IPS-NIHi11 (cell line): Measurements from ENCODE around the gene LMTK2.

ENCODE experiments used
- DNase-seq: peaks from one replicate; pipeline ENCODE4 v3.0.0; 2012; ENCODE audit warnings: mixed read lengths, low spot score

LMTK2 gene

DNA sequence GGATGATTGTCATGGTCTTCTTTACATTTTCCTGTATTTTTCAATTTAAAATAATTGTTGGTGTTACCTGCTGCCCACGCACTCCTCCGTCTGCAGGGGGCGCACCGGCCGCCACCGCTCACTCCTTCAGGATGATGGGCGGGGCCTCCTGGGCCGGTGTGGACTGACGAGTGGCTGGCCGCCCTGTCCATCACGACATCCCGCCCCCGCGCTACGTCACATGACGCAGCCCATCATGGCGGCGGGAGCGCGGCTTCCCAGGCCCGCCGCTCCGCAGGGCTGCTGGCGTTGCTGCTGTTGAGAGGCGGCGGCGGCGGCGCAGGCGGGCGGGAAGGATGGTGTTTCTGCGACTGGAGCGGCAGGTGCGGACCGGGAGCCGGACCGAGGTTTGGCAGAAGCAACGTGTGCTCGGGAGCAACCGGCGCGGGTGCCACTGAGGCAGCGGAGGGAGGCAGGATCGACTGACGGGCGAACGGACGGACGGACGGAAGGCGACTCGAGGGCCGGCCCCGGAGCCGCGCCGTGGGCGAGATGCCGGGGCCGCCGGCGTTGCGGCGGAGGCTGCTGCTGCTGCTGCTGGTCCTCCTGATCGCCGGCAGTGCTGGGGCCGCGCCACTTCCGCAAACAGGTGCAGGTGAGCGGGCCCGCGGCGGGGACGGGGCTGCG is at the start of gene LMTK2:
LMTK2 (plus strand) TSS at position 216 of the 666 bp plus-strand sequence; CDS start at position 532, 316 bp downstream.
- peak; percentile 99 for DNase-seq

DNA sequence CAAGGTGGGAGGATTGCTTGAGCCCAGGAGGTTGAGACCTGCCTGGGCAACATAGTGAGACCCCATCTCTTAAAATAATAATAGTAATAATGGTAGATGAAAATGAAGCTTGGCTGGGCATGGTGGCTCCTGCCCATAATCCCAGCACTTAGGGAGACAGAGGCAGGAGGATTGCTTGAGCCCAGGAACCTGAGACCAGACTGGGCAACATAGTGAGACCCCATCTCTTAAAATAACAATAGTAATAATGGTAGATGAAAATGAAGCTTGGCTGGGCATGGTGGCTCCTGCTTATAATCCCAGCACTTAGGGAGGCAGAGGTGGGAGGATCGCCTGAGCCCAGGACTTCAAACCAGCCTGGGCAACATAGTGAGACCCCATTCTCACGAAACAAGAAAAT is 49.5 kb upstream of the LMTK2 start:
- DNase-seq, result no peak

DNA sequence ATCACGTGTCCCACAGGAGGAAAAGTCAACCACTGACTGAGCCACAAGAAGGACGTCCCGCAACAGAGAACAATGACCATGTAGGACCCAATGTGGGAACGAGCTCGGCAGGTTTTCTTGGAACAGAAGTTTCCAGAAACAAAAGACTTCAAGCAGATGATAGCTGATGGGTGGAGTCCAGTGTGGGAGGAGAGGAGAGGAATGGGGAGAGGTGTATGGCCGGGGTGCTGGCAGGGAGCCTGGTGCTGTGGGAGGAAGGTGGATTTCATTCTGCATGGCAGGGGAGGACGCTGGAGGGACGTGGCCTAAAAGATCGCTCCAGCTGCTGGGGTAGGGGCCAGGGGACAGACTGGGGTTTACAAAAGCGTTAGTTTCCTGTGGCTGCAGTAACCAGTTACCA is 48.5 kb upstream of the LMTK2 start:
- no peak for DNase-seq

DNA sequence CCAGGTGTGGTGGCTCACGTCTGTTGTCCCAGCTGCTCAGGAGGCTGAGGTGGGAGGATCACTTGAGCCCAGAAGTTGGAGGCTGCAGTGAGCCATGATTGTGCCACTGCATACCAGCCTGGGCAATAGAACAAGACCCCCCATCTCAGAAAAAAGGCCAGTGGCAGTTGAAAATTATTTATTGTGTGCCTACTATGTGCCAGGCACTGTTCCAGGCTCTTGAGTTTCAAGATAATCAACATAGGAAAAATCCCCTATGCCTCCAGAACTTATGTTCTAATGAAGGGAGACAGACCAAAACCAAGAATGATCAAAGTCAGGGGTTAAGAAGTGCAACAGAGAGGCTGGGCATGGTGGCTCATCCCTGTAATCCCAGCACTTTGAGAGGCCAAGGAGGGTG is 42.4 kb upstream of the LMTK2 start:
- no peak for DNase-seq

DNA sequence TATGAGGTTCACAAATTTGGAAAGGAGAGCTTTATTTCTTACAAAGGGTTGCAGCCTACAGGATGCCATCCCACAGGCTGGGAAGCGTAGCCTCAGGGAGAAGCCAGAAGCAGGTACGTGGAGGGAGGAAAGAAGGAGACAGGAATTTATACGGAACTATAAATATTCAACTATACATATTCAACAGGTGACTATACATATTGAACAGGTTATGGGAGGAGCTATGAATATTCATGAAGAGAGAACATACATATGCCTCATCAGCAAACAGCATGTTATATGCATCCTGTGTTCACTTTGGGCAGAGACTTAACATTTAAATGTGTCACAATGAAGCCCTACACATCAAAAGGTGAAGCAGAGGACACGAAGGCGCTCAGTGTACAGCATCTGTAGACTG is 40.5 kb upstream of the LMTK2 start:
- DNase-seq, result no peak

GRCh38 chr7:98066934-98067507 is 39.6 kb upstream of the LMTK2 start:
- DNase-seq, result no peak

- no peak for DNase-seq
Measured at GRCh38 chr7:98073047-98073446, 33.6 kb upstream of the LMTK2 start.

- DNase-seq, result no peak
Measured at GRCh38 chr7:98075801-98076200, 30.9 kb upstream of the LMTK2 start.

DNA sequence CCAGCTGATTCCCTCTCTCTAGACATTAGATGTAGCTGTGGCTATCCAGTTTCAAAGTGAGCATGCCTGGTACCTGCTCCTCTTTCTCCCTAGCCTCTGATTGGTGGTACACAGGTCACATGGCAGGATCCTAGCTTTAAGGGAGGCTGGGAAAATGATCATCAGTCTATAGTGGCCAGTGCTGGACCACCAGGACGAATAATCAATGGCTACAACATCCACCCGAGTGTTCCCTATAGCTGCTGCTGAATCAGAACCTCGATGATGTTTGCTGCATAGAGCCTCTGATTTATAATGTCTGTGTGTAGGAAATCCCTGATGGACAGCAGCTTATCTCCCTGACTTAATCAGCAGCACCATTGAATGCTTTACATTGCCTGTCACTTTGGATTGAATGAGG is 28.9 kb upstream of the LMTK2 start:
- no peak for DNase-seq

- no peak for DNase-seq
Measured at GRCh38 chr7:98078197-98078870, 28.3 kb upstream of the LMTK2 start.

DNA sequence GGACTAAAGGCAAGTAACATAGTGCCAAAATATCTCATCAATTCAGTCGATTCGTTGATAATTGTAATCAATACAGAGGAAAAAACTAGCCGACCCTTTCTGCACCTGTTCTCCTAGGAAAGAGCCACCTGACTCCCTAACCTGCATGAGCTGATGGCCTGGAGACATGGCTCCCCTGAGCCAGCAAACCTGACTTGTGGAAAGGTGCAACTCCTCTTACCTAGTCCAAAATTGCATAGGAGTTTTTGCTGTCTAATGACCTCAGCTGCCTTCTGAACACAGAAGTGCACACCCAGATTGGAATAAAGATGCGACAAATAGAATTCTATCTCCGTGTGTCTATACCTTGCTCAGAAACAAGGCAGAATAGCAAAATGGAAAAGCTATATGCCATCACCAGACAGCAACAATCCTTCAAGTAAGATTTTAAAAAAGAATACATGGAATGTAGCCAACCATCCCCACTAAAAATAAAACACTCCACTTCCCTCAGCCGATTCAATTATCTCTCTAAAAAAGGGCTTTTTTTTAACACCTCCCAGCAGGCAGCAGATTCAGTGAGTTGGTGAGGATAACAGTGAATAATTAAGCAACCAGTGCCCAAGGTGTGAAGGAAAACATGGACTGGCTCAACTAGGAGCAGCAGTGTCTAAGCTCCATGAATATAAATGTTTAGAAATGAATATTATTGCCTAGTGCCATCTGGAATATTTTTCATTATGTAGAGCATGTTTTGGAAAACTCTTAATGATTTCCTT is 26.6 kb upstream of the LMTK2 start:
- no peak for DNase-seq

DNA sequence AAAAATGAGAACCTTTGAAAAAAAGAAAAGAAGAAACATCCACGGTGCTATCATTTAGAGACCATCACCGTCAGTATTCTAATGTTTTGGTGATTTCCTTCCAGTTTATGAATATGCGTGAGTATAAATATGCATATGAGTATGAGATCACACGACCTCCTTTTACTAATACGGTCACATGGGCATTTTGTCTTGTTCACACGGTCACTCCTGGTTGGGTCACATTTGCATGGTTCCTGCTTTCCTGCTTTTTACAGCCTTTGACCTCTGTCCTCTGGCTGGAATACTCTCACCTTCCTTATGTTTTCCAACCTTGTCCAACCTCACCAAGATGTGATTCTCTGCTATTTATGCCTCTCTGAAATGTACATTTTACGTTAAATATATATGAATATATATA is 25.3 kb upstream of the LMTK2 start:
- DNase-seq, result no peak

DNA sequence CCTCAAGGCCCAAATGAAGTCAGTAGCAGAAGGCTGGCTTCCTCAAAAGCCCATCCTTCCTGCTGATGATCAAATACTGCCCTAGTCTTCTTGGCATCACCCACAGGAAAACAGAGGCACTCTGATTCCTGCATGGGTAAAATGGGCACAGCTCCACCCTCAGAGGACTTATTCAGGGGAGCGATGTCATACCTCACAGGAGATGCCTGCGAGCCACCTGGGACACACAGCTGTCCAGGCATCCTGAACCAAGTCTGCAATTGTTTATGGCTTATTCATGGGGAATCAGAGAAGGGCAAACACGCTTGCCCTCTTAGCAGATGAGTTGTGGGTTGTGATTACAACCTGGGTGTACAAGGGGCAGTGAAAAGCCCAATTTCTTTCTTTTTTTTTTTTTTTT is 22.0 kb upstream of the LMTK2 start:
- no peak for DNase-seq

GRCh38 chr7:98085674-98086073 is 21.0 kb upstream of the LMTK2 start:
- DNase-seq, result no peak

DNA sequence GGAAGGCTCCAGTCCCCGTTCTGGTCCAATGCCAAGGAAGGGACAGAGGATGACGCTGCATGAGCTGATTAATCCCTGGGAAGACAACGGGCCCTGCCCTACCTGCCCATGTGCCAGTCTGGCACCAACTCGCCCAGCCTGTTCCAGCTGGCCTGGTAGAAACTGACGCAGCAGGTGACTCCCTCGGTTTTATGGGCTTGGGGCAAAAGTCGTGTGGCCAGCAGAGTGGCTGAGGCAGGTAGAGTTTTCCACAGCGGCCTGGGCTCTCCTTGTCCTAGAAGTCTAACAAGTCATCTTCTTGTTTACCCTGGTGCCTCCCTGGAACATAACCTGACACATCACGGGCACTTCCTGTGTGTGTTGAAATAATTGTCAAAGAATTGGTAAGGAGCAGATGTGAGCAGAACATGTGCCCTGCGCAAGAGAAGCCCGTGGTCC is 20.4 kb upstream of the LMTK2 start:
- no peak for DNase-seq

DNA sequence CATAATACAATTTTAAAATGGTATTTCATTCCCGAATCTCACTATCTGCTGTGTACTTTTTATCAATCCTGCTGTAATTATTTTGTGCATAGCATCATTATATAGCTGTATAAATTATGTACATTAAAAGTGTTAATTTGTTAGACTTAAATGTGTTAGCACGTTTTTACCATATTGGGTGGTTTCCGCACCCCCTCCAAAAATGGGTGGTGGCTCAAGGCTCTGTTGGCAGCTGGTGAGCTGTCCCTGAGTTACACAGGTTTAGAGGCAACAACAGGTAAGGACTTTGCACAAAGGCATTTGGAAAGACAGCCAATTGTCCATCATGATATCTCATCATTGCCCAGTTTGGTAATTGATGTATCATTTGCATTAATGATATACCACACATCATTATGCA is 18.6 kb upstream of the LMTK2 start:
- DNase-seq, result no peak

DNA sequence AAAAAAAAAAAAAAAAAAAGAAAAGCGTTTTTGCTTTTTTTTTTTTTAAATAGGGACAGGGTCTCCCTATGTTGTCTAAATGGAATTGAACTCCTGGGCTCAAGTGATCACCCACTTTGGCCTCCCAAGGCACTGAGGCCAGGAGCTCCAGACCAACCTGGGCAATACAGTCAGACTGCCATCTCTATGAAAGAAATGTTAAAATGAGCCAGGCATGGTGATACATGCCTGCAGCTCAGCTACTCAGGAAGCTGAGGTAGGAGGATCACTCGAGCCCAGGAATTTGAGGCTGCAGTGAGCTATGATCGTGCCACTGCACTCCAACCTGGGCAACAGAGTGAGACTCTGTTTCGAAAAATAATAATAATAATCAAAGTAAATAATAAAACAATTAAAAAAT is 16.5 kb upstream of the LMTK2 start:
- DNase-seq, result no peak

GRCh38 chr7:98091061-98091460 is 15.6 kb upstream of the LMTK2 start:
- no peak for DNase-seq

- no peak for DNase-seq
Measured at GRCh38 chr7:98091523-98091922, 15.1 kb upstream of the LMTK2 start.

DNA sequence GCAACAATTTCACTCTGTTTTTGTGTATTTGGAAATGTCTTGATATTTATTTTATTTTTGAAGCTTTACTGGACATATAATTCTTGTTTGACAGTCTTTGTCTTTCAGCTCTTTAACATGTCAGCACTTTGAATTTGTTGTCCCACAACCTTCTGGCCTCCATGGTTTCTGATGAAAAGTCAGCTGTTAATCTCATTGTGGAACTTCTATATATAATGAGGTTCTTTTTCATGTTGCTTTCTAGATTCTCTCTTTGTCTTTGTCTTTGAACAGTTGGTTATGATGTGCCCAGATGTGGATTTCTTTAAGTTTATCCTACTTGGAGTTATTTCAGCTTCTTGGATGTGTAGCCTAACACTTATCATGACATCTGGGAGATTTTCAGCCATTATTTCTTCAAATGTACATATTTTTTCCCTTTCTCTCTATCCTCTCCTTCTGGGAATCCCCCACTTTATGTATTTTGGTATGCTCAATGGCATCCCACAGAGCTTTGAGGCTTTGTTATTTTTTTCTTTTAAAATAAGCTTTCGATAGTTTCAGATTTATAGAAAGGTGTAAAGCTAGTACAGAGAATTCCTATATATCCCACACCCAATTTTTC is 9.5 kb upstream of the LMTK2 start:
- DNase-seq, result no peak

DNA sequence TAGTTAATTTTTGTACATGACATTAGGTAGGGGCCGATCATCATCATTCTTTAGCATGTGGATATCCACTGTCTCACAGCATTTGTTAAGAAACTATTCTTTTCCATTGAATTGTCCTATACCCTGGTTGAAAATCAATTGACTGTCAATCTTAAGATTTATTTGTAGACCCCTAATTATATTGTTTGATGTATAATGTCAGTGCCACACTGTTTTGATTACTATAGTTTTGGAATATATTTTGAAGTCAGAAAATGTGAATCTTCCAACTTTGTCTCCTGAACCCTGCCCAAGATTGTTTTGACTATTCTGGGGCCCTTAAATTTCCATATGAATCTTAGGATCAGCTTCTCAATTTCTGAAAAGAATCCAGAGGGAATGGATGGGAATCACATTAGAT is 6.6 kb upstream of the LMTK2 start:
- DNase-seq, result no peak

- DNase-seq, result no peak
Measured at GRCh38 chr7:98102170-98102569, 4.5 kb upstream of the LMTK2 start.
